Measurements from ENCODE around the gene KIF7. TPM values are rescaled to one million over a fixed set of nuclear protein-coding genes. Genes with fewer than 3 reads are reported as not detected.

Gene KIF7
- total RNA-seq, 5 donors from 2014 or later (not counting 1 experiment from before 2014, with no cell fraction given) = 0.07 to 0.26 (median 0.20) TPM

- Mint-ChIP-seq H3K4me3 (no peak overlapping the region), H3K27me3 (peaks cover 14 to 16% of the 10 kb centered on the region in 2 donors), H3K9me3 (no peaks in the 10 kb centered on the region), H3K4me1 (no peaks in the 10 kb centered on the region), H3K36me3 (no peaks in the 10 kb centered on the region), H3K27ac (no peak overlapping the region)
- H3K4me3 ChIP-seq (ENCODE audit: control insufficient read depth in 1 of 2, extremely low read depth in 1 of 2, low read length in 1 of 2) = no peak overlapping the region
- ATAC-seq (replicated peaks in 1 of 4) (no peak), DNase-seq (no peak)
- H3K9me3 ChIP-seq = no peaks in the 10 kb centered on the region
- ChIA-PET POLR2A (no interaction called here), CTCF (no interaction called here)
- H3K36me3 ChIP-seq (ENCODE audit: control insufficient read depth in 2 of 2, extremely low read depth in 1 of 2, insufficient read depth in 1 of 2, low read length in 1 of 2) = no peaks in the 10 kb centered on the region
- H3K4me1 ChIP-seq (ENCODE audit: control insufficient read depth in 1 of 2, extremely low read depth in 1 of 2, insufficient read depth in 2 of 2, low read length in 2 of 2) = peaks cover 0 to under 1% of the 10 kb centered on the region in 2 experiments
- no peak overlapping the region for H3K27ac ChIP-seq (ENCODE audit: low read length)
- H3K27me3 ChIP-seq (replicated peaks in 1 of 2; ENCODE audit: control insufficient read depth in 2 of 2, extremely low read depth in 1 of 2, insufficient read depth in 2 of 2, low read length in 1 of 2) = peaks cover 0 to 28% of the 10 kb centered on the region in 2 experiments
- 89% methylated on average over 9 of the region's 12 CpGs for WGBS (ENCODE audit: insufficient coverage)
These were observed 15.8 kb upstream of the KIF7 start for GRCh38 chr15:89670971-89671560.

- peaks cover 15 to 18% of the 10 kb centered on the region in 2 donors for H3K27me3 Mint-ChIP-seq
- Histone ChIP-seq H3K4me3 (ENCODE audit: control insufficient read depth in 1 of 2, extremely low read depth in 1 of 2, low read length in 1 of 2) (no peak overlapping the region), H3K9me3 (no peaks in the 10 kb centered on the region), H3K27ac (ENCODE audit: low read length) (no peak overlapping the region), H3K27me3 (replicated peaks in 1 of 2; ENCODE audit: control insufficient read depth in 2 of 2, extremely low read depth in 1 of 2, insufficient read depth in 2 of 2, low read length in 1 of 2) (peaks cover 0 to 36% of the 10 kb centered on the region in 2 experiments), H3K36me3 (ENCODE audit: control insufficient read depth in 2 of 2, extremely low read depth in 1 of 2, insufficient read depth in 1 of 2, low read length in 1 of 2) (no peaks in the 10 kb centered on the region), H3K4me1 (ENCODE audit: control insufficient read depth in 1 of 2, extremely low read depth in 1 of 2, insufficient read depth in 2 of 2, low read length in 2 of 2) (peaks cover 0 to 5% of the 10 kb centered on the region in 2 experiments)
- no peak overlapping the region for H3K27ac Mint-ChIP-seq
- DNase-seq (no peak), ATAC-seq (replicated peaks in 1 of 4) (no peak)
- 88% methylated on average over 11 of the region's 15 CpGs for WGBS (ENCODE audit: insufficient coverage)
- CTCF ChIA-PET = no interaction called here
- POLR2A ChIA-PET = no interaction called here
- H3K4me1 Mint-ChIP-seq = peaks cover under 1 to 1% (median under 1%) of the 10 kb centered on the region in 3 donors
- no peaks in the 10 kb centered on the region for H3K9me3 Mint-ChIP-seq
- H3K36me3 Mint-ChIP-seq = no peaks in the 10 kb centered on the region
- H3K4me3 Mint-ChIP-seq = no peak overlapping the region
These were observed 14.7 kb upstream of the KIF7 start for GRCh38 chr15:89669941-89670340.

- CTCF ChIA-PET = no interaction called here
- H3K36me3 ChIP-seq (ENCODE audit: control insufficient read depth in 2 of 2, extremely low read depth in 1 of 2, insufficient read depth in 1 of 2, low read length in 1 of 2) = no peaks in the 10 kb centered on the region
- no peak for ATAC-seq (replicated peaks in 1 of 4)
These were observed 14.1 kb upstream of the KIF7 start for GRCh38 chr15:89669309-89669865.

GRCh38 chr15:89668171-89668570 lies 12.9 kb upstream of the KIF7 start:
- H3K9me3 Mint-ChIP-seq = no peaks in the 10 kb centered on the region
- WGBS (ENCODE audit: insufficient coverage) = no CpG with 5 or more reads among the region's 3 CpGs
- Histone ChIP-seq H3K36me3 (ENCODE audit: control insufficient read depth in 2 of 2, extremely low read depth in 1 of 2, insufficient read depth in 1 of 2, low read length in 1 of 2) (no peaks in the 10 kb centered on the region), H3K4me3 (ENCODE audit: control insufficient read depth in 1 of 2, extremely low read depth in 1 of 2, low read length in 1 of 2) (no peak overlapping the region), H3K27ac (ENCODE audit: low read length) (no peak overlapping the region), H3K9me3 (no peaks in the 10 kb centered on the region), H3K4me1 (ENCODE audit: control insufficient read depth in 1 of 2, extremely low read depth in 1 of 2, insufficient read depth in 2 of 2, low read length in 2 of 2) (peaks cover 0 to 5% of the 10 kb centered on the region in 2 experiments), H3K27me3 (replicated peaks in 1 of 2; ENCODE audit: control insufficient read depth in 2 of 2, extremely low read depth in 1 of 2, insufficient read depth in 2 of 2, low read length in 1 of 2) (peaks cover 0 to 45% of the 10 kb centered on the region in 2 experiments)
- peaks cover 4 to 6% (median 4%) of the 10 kb centered on the region in 3 donors for H3K4me1 Mint-ChIP-seq
- H3K27me3 Mint-ChIP-seq = peaks cover 23 to 27% of the 10 kb centered on the region in 2 donors
- CTCF ChIA-PET = no interaction called here
- no peaks in the 10 kb centered on the region for H3K36me3 Mint-ChIP-seq
- ATAC-seq (replicated peaks in 1 of 4) (no peak), DNase-seq (no peak)
- no peak overlapping the region for H3K4me3 Mint-ChIP-seq
- H3K27ac Mint-ChIP-seq = no peak overlapping the region
- POLR2A ChIA-PET = no interaction called here

More at GRCh38 chr15:89669309-89669865, 14.1 kb upstream of the KIF7 start:
- peaks cover 21 to 23% of the 10 kb centered on the region in 2 donors for H3K27me3 Mint-ChIP-seq
- POLR2A ChIA-PET = no interaction called here
- H3K9me3 Mint-ChIP-seq = no peaks in the 10 kb centered on the region
- no peak for DNase-seq
- H3K4me1 ChIP-seq (ENCODE audit: control insufficient read depth in 1 of 2, extremely low read depth in 1 of 2, insufficient read depth in 2 of 2, low read length in 2 of 2) = peaks cover 0 to 5% of the 10 kb centered on the region in 2 experiments
- H3K9me3 ChIP-seq = no peaks in the 10 kb centered on the region
- no peaks in the 10 kb centered on the region for H3K36me3 Mint-ChIP-seq
- H3K4me1 Mint-ChIP-seq = peaks cover 4 to 6% (median 4%) of the 10 kb centered on the region in 3 donors
- H3K4me3 ChIP-seq (ENCODE audit: control insufficient read depth in 1 of 2, extremely low read depth in 1 of 2, low read length in 1 of 2) = no peak overlapping the region
- no peak overlapping the region for H3K27ac ChIP-seq (ENCODE audit: low read length)
- WGBS (ENCODE audit: insufficient coverage) = 92% methylated on average over 7 of the region's 9 CpGs
- H3K27ac Mint-ChIP-seq = no peak overlapping the region
- peaks cover 0 to 41% of the 10 kb centered on the region in 2 experiments for H3K27me3 ChIP-seq (replicated peaks in 1 of 2; ENCODE audit: control insufficient read depth in 2 of 2, extremely low read depth in 1 of 2, insufficient read depth in 2 of 2, low read length in 1 of 2)
- no peak overlapping the region for H3K4me3 Mint-ChIP-seq

GRCh38 chr15:89667706-89667960 lies 12.4 kb upstream of the KIF7 start:
- H3K4me1 Mint-ChIP-seq = peaks cover 4 to 6% (median 4%) of the 10 kb centered on the region in 3 donors
- H3K4me1 ChIP-seq (ENCODE audit: control insufficient read depth in 1 of 2, extremely low read depth in 1 of 2, insufficient read depth in 2 of 2, low read length in 2 of 2) = peaks cover 0 to 5% of the 10 kb centered on the region in 2 experiments
- no peak overlapping the region for H3K27ac Mint-ChIP-seq
- ChIA-PET POLR2A (no interaction called here), CTCF (interaction anchor here in 1 of 2 donors (0.6 kb wide), 1 partner anchor 400 kb away, joined by 3 read pairs; no protein-coding TSS in a partner anchor)
- H3K27me3 ChIP-seq (replicated peaks in 1 of 2; ENCODE audit: control insufficient read depth in 2 of 2, extremely low read depth in 1 of 2, insufficient read depth in 2 of 2, low read length in 1 of 2) = peaks cover 0 to 50% of the 10 kb centered on the region in 2 experiments
- ATAC-seq (replicated peaks in 1 of 4) (no peak), DNase-seq (no peak)
- H3K9me3 Mint-ChIP-seq = no peaks in the 10 kb centered on the region
- no peak overlapping the region for H3K4me3 Mint-ChIP-seq
- H3K4me3 ChIP-seq (ENCODE audit: control insufficient read depth in 1 of 2, extremely low read depth in 1 of 2, low read length in 1 of 2) = no peak overlapping the region
- H3K27me3 Mint-ChIP-seq = peaks cover 26 to 30% of the 10 kb centered on the region in 2 donors
- H3K9me3 ChIP-seq = no peaks in the 10 kb centered on the region
- no peak overlapping the region for H3K27ac ChIP-seq (ENCODE audit: low read length)
- H3K36me3 Mint-ChIP-seq = no peaks in the 10 kb centered on the region
- 100% methylated on average over 5 of the region's 7 CpGs for WGBS (ENCODE audit: insufficient coverage)
- H3K36me3 ChIP-seq (ENCODE audit: control insufficient read depth in 2 of 2, extremely low read depth in 1 of 2, insufficient read depth in 1 of 2, low read length in 1 of 2) = no peaks in the 10 kb centered on the region

- WGBS (ENCODE audit: insufficient coverage) = 86% methylated on average over 7 of the region's 13 CpGs
- H3K9me3 ChIP-seq = no peaks in the 10 kb centered on the region
- peaks cover 31 to 35% of the 10 kb centered on the region in 2 donors for H3K27me3 Mint-ChIP-seq
- POLR2A ChIA-PET = no interaction called here
- DNase-seq (no peak), ATAC-seq (replicated peaks in 1 of 4) (no peak)
- H3K36me3 Mint-ChIP-seq = no peaks in the 10 kb centered on the region
- H3K27ac Mint-ChIP-seq = no peak overlapping the region
- no peak overlapping the region for H3K4me3 Mint-ChIP-seq
- peaks cover 0 to 55% of the 10 kb centered on the region in 2 experiments for H3K27me3 ChIP-seq (replicated peaks in 1 of 2; ENCODE audit: control insufficient read depth in 2 of 2, extremely low read depth in 1 of 2, insufficient read depth in 2 of 2, low read length in 1 of 2)
- CTCF ChIA-PET = interaction anchor here in 1 of 2 donors (0.6 kb wide), 1 partner anchor 400 kb away, joined by 3 read pairs; no protein-coding TSS in a partner anchor
- no peak overlapping the region for H3K4me3 ChIP-seq (ENCODE audit: control insufficient read depth in 1 of 2, extremely low read depth in 1 of 2, low read length in 1 of 2)
- H3K4me1 ChIP-seq (ENCODE audit: control insufficient read depth in 1 of 2, extremely low read depth in 1 of 2, insufficient read depth in 2 of 2, low read length in 2 of 2) = peaks cover 0 to 5% of the 10 kb centered on the region in 2 experiments
- peaks cover 4 to 6% (median 4%) of the 10 kb centered on the region in 3 donors for H3K4me1 Mint-ChIP-seq
- no peaks in the 10 kb centered on the region for H3K36me3 ChIP-seq (ENCODE audit: control insufficient read depth in 2 of 2, extremely low read depth in 1 of 2, insufficient read depth in 1 of 2, low read length in 1 of 2)
- H3K9me3 Mint-ChIP-seq = no peaks in the 10 kb centered on the region
- H3K27ac ChIP-seq (ENCODE audit: low read length) = no peak overlapping the region
These were observed 11.8 kb upstream of the KIF7 start for GRCh38 chr15:89666858-89667705.
